IPS-18a (cell line): Measurements from ENCODE around the gene LPIN3.

Experiments
- H3K27ac ChIP-seq: one replicate; pipeline ENCODE4 v1.5.1; 2013; ENCODE audit warnings: low read length
- H3K27me3 ChIP-seq: one replicate; pipeline ENCODE4 v1.6.1; 2013; ENCODE audit warnings: mild to moderate bottlenecking, low read length; ENCODE audit not compliant: control insufficient read depth, insufficient read depth
- H3K36me3 ChIP-seq: one replicate; pipeline ENCODE4 v1.6.1; 2013; ENCODE audit warnings: low read depth, low read length; ENCODE audit not compliant: control insufficient read depth
- H3K4me1 ChIP-seq: one replicate; pipeline ENCODE4 v1.6.1; 2013; ENCODE audit warnings: low read depth, low read length; ENCODE audit not compliant: control insufficient read depth
- H3K4me3 ChIP-seq: one replicate; pipeline ENCODE4 v1.5.1; 2013; ENCODE audit warnings: low read length
- H3K9ac ChIP-seq: one replicate; pipeline ENCODE4 v1.6.1; 2013; ENCODE audit warnings: mild to moderate bottlenecking, low read length, moderate library complexity
- H3K9me3 ChIP-seq: one replicate; pipeline ENCODE4 v1.6.1; 2013; ENCODE audit warnings: low read depth, low read length; ENCODE audit not compliant: control insufficient read depth

Gene LPIN3

DNA sequence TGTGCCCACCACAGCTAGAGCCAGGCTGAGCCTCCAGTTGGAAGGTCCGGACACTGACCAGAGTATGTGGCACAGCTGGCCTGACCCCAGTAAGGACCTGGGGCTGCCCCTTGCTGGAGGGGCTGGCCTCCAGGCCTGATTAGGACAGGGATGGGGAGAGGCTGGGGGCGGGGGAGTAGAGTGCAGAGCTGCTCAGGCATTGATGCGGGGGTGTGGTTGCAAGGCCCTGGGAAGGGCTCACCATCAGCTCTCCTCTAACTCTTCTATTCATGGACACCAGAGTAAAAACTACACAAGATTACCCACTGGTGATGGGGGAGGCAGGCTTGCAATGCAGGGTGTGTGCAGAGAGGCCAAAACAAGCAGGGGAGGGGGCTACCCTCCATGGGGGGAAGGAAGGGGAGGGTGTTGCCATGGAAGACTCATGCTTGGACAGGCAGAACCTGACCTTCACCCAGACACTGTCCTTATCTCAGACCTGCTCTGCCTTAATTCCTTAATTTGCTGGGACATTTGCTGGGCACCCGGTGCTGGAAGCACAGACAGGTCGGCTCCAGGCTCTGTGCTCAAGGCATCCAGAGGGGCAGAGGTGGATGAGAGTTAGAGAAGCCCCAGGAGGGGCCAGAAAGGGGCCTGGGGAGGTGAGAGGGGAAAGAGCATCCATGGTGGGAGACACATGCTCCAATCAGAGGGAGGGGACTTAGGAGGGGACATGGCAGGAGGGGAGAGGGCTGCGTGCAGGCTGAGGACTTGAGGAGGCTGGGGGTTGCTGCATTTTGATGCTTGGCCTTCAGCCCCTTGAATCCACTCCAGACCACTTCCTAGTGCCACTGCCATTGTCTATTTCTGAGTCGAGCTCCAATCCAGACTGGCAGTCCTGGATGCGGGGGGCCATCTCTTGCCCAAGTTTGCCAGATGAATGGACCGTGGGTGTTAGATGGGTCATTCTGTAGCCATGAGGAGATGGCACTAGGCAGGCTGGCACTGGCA lies 33.6 kb downstream of the LPIN3 start:
- Histone ChIP-seq H3K4me1 (no peaks in the 10 kb centered on the region), H3K9me3 (no peaks in the 10 kb centered on the region), H3K27ac (no peak overlapping the region), H3K36me3 (no peaks in the 10 kb centered on the region), H3K4me3 (no peak overlapping the region), H3K27me3 (peaks cover 5% of the 10 kb centered on the region), H3K9ac (no peak overlapping the region)

DNA sequence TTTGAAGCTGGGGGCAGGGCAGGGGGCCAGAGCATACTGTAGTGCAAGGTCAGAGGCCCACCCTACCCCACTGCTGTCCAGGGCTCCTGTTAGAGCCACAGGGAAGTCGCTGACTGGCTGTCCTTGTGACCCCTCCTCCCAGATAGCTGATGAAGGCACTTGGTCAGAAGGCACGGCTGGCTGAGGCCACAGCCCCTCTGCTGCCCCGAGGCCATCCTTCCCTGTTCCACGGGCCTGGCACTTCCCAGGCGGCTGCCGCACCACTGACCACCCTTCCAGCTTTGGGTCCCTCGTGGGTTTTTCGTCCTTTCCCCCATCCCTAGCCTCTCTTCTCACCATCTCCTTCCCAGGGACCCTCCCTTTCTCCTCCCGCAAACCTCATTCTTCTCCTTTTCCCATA lies 35.2 kb downstream of the LPIN3 start:
- Histone ChIP-seq H3K36me3 (no peaks in the 10 kb centered on the region), H3K27me3 (no peaks in the 10 kb centered on the region), H3K9me3 (no peaks in the 10 kb centered on the region), H3K27ac (no peak overlapping the region), H3K4me1 (no peaks in the 10 kb centered on the region), H3K9ac (no peak overlapping the region), H3K4me3 (no peak overlapping the region)

DNA sequence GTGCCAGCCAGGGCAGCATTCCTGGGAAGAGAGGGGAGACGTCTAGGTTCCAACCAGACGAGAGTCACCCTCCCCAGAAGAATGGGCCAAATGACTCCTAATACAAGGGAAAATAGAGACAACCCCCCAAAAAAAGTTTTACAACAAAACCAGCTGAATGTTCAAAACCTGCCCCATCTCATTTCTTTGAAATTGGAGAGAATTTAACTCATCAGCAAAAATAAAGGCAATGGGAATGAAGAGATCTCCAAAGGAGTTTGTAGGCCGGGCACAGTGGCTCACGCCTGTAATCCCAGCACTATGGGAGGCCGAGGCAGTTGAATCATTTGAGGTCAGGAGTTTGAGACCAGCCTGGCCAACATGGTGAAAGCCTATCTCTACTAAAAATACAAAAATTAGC lies 35.7 kb downstream of the LPIN3 start:
- Histone ChIP-seq H3K27ac (no peak overlapping the region), H3K4me3 (no peak overlapping the region), H3K4me1 (no peaks in the 10 kb centered on the region), H3K36me3 (no peaks in the 10 kb centered on the region), H3K9ac (no peak overlapping the region), H3K27me3 (no peaks in the 10 kb centered on the region), H3K9me3 (no peaks in the 10 kb centered on the region)

DNA sequence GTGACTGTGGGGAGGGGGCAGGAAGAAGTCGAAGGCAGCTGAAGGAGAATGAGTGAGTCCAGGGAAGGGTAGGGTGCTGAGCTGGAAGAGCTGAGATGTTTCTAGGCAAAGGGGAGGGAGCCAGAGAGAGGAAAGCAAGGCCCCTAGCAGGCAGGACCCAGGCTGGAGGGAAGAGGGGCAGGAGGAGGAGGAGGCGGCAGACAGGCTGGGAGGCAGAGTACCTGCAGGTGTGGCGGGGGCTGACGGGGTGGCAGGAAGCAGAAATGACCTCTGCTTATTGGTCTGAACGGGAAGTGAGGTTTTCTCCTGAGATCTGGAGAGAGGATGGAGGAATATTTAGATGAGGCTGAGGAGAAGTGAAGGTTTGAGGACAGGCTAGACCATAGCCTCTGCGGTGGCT lies 36.7 kb downstream of the LPIN3 start:
- Histone ChIP-seq H3K9me3 (no peaks in the 10 kb centered on the region), H3K36me3 (no peaks in the 10 kb centered on the region), H3K4me1 (no peaks in the 10 kb centered on the region), H3K27me3 (no peaks in the 10 kb centered on the region), H3K27ac (no peak overlapping the region), H3K9ac (no peak overlapping the region), H3K4me3 (no peak overlapping the region)

DNA sequence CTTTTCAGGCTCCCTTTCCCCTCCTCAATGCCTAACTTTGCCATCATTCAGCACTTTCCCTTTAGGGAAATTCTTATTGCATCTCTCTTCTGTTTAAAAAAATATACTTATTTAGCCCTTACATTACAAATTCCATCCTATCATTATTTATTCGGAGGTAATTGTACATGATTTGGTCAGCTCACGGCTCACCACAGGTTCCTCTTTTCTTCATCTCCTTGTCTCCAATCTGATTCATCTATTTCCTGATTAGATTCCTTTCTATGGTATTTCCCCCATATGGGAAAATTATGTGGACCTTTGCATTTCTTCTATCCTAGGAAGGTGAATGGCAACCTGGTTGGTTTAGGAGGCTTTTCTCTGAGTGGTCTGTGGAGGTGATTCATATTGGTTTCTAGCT lies 38.9 kb downstream of the LPIN3 start:
- H3K27me3 ChIP-seq, result no peaks in the 10 kb centered on the region
- H3K4me3 ChIP-seq, result no peak overlapping the region
- H3K9me3 ChIP-seq, result no peaks in the 10 kb centered on the region
- no peak overlapping the region for H3K27ac ChIP-seq
- H3K9ac ChIP-seq, result no peak overlapping the region
- no peaks in the 10 kb centered on the region for H3K4me1 ChIP-seq
- no peaks in the 10 kb centered on the region for H3K36me3 ChIP-seq

DNA sequence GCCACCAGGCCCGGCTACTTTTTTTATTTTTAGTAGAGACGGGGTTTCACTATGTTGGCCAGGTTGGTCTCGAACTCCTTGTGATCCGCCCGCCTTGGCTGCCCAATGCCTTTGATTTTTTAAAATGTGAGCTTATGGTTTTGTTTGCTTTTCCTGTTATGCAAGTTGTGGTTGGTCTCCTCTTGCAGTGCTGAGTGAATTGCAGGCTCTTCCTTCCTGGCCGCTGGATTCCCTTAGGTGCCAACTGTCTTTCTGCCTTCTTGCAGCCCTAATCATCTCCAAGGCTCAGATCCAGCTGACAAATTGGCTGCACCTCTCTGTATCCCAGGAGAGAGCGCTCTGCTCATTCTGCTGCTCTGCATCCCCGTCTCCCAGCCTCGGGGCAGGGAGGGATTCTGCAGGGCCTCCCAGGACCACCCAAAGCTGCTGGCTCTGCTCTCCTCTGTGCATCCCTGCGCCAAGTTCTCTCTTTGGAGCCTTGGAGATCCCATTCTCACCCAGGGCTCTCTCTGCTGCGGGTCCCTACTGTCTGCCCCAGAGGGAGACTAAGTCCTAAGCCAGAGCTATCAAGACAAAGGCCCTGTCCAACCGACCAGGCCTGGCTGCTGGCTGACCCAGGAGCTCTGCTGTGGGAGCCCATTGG lies 40.1 kb downstream of the LPIN3 start:
- H3K27ac ChIP-seq, result no peak overlapping the region
- no peaks in the 10 kb centered on the region for H3K27me3 ChIP-seq
- no peak overlapping the region for H3K4me3 ChIP-seq
- no peaks in the 10 kb centered on the region for H3K36me3 ChIP-seq
- no peaks in the 10 kb centered on the region for H3K9me3 ChIP-seq
- no peak overlapping the region for H3K9ac ChIP-seq
- no peaks in the 10 kb centered on the region for H3K4me1 ChIP-seq

DNA sequence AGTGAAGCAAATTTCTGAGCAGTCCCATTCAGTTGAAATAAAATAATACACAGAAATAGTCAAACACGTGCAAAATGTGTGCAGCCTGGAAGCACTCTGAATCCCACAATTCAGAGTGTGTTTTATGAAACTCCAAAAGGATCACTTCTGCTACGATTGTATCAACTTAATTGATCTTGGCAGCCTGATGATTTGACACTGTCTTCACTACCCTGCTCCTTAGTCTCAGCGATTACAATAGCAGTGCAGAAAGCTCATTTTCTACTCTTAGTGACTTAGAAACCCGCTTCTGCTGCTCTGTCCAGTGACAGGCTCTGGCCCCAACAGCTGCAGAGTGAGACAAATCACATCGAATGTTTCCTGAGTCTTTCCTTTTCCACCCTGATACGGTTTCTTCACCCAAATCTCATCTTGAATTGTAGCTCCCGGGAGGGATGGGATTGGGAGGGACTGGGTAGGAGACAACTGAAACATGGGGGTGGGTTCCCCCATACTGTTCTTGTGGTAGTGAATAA lies 42.2 kb downstream of the LPIN3 start:
- H3K4me3 ChIP-seq, result no peak overlapping the region
- no peaks in the 10 kb centered on the region for H3K36me3 ChIP-seq
- H3K27ac ChIP-seq, result no peak overlapping the region
- H3K9me3 ChIP-seq, result no peaks in the 10 kb centered on the region
- H3K9ac ChIP-seq, result no peak overlapping the region
- no peaks in the 10 kb centered on the region for H3K27me3 ChIP-seq
- H3K4me1 ChIP-seq, result no peaks in the 10 kb centered on the region

DNA sequence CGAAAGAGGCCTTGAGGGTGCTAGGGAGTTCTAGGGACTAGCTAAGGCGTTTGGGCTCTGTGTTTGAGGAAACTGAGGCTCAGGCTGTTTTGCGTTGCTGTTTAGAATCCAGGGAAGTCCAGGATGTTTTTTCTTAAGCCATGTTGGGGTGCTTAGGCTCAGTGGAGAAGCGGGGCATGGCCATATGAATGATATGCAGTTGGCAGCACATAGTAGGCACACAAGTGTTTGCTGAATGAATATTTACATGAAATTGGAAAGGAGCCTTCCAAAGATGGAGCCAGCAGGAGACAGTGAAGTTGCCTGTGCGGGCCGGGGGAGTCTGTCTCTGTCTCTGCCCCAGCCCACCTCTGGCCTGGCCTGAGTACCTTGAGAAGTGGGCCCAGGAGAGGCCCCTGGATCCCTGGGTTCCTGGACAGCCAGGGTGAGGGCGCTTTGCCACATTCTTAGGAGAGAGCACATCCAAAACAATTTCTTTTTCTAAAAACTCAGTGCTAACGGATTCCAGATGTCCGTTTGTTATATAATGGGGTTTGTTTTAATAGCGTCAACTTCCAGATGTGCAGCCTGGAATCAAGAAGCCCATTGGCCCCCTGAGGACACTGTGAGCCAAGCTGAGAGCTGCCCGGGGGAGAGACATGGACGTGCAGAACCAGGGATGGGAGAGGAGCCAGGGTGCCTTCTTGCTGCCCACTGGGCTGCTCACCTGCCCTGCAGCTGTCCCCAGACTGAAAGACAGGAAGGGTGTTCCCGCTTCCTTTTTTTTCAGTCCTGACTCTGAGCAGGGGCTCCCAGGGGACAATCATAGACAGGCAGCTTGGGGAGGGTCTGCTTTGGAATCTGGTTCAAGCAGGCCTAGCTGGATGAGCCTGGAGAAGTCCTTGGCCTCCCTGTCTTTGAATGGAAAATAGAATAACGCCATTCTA lies 46.1 kb downstream of the LPIN3 start:
- Histone ChIP-seq H3K27me3 (no peaks in the 10 kb centered on the region), H3K36me3 (no peaks in the 10 kb centered on the region), H3K9me3 (no peaks in the 10 kb centered on the region), H3K4me1 (no peaks in the 10 kb centered on the region), H3K27ac (no peak overlapping the region), H3K4me3 (no peak overlapping the region), H3K9ac (no peak overlapping the region)

DNA sequence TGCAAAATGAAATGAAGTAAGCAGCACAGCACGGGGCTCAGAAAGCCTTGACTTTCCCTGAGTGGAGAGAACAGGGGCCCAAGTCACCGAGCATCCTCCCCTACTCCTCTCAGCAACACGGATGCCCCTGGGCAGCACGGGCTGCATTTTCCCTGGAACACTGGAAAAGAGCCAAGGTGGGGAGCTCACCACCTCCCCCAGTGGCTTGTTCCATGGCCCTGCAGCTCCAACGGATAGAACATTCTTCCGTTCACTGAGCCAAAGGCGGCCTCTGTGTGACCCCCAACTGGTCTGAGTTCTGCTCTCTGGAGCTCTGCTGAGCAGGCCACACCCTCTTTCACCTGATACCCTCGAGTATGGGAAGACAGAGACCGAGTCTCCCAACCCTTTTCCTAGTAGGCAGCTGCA lies 46.8 kb downstream of the LPIN3 start:
- Histone ChIP-seq H3K9me3 (no peaks in the 10 kb centered on the region), H3K4me1 (no peaks in the 10 kb centered on the region), H3K36me3 (no peaks in the 10 kb centered on the region), H3K9ac (no peak overlapping the region), H3K4me3 (no peak overlapping the region), H3K27ac (no peak overlapping the region), H3K27me3 (no peaks in the 10 kb centered on the region)

DNA sequence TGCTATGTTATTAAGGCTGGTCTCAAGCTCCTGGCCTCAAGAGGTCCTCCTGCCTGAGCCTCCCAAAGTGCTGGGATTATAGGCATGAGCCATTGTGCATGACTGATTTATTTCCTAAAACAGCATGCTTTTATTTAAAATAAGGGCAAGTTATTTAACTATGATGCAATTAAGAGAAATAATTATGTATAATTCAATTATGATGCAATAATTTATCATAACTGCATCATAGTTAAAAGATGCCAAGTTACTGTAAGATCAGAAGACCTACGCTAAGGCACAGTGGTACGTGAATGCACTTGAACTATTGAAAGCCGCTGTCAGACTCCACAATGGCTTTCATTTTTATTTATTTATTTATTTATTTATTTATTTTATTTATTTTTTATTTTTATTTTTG lies 50.3 kb downstream of the LPIN3 start:
- Histone ChIP-seq H3K36me3 (no peaks in the 10 kb centered on the region), H3K9ac (no peak overlapping the region), H3K4me3 (no peak overlapping the region), H3K4me1 (peaks cover 6% of the 10 kb centered on the region), H3K27me3 (no peaks in the 10 kb centered on the region), H3K9me3 (no peaks in the 10 kb centered on the region), H3K27ac (no peak overlapping the region)

DNA sequence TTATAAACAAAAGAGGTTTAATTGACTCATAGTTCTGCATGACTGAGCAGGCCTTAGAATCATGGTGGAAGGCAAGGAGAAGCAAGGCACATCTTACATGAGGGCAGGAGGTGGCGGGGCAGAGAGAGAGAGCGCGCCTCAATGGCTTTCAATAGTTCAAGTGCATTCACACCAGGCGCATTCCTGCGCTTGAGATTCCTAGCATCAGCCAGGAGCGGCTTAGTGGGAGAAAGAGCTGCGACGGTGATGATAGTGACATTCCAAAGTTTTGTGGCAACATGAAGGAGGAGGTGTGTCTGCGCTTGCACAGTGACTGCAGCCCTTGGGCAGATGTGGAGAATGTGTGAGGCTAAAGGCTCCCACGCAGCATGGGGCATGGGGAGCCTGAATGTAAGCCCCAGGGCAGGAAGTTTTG lies 51.0 kb downstream of the LPIN3 start:
- Histone ChIP-seq H3K9me3 (no peaks in the 10 kb centered on the region), H3K27ac (no peak overlapping the region), H3K36me3 (no peaks in the 10 kb centered on the region), H3K4me1 (peaks cover 12% of the 10 kb centered on the region), H3K9ac (no peak overlapping the region), H3K4me3 (no peak overlapping the region), H3K27me3 (no peaks in the 10 kb centered on the region)
